Measurements from ENCODE around the gene AGTPBP1.

- no peak for TF ChIP-seq CTCF (IDR thresholded peaks at IDR 0.05)
- no peak for TF ChIP-seq POLR2A (IDR thresholded peaks at IDR 0.05)
Observed at GRCh38 chr9:85569988-85570387, 171.8 kb downstream of the AGTPBP1 start.
